RWPE1 (cell line): ENCODE results near the gene LINGO3.

ENCODE experiments used
- CTCF ChIA-PET: fragments of 350-600 bp; sonication (Branson Sonifier 250); formaldehyde crosslinking; extraction: SDS; loops from one replicate; lab custom pipeline; 2021; lab: Yijun Ruan, JAX
- POLR2A ChIA-PET: fragments of 400-600 bp; formaldehyde crosslinking; extraction: SDS; loops from one replicate; lab custom pipeline; 2020; ENCODE audit warnings: antibody characterized with exemption; ENCODE audit not compliant: low non-redundant PET; lab: Yijun Ruan, JAX
- DNase-seq: peaks from one replicate; pipeline ENCODE4 v3.0.0; 2012; ENCODE audit warnings: low spot score
- H3K27ac ChIP-seq: fragments of 450-650 bp; 2 replicates; pipeline ENCODE4 v1.5.1; 2017
- CTCF ChIP-seq: fragments of 450-650 bp; conservative IDR thresholded peaks from 2 replicates; pipeline ENCODE4 v1.5.1; 2017; ENCODE audit warnings: low read depth, mild to moderate bottlenecking

The LINGO3 gene

GRCh38 chr19:2278459-2279158, 29.3 kb downstream of the LINGO3 start:
- CTCF ChIA-PET, result no interaction called here
- no peak for TF ChIP-seq CTCF
- H3K27ac ChIP-seq, result no peak overlapping the region
- POLR2A ChIA-PET, result interaction anchor here (1.0 kb wide), 1 partner anchor 8 kb away, joined by 3 read pairs; no protein-coding TSS in a partner anchor
- DNase-seq, result no peak

- ChIA-PET CTCF (no interaction called here), POLR2A (no interaction called here)
- TF ChIP-seq CTCF, result no peak
- DNase-seq, result no peak
- peak overlapping the region; percentile 94; the same call in 1 of the 2 replicates for H3K27ac ChIP-seq
Observed at GRCh38 chr19:2277138-2277537, 30.8 kb downstream of the LINGO3 start.

GRCh38 chr19:2276429-2276986, 31.4 kb downstream of the LINGO3 start:
- TF ChIP-seq CTCF, result no peak
- H3K27ac ChIP-seq, result peak overlapping the region; percentile 94
- CTCF ChIA-PET, result interaction anchor here (0.6 kb wide), 1 partner anchor 18 kb away, joined by 4 read pairs; no protein-coding TSS in a partner anchor
- DNase-seq, result no peak
- POLR2A ChIA-PET, result no interaction called here

- peak overlapping the region; percentile 94 for H3K27ac ChIP-seq
- CTCF ChIA-PET, result interaction anchor here (0.6 to 0.9 kb wide), 2 partner anchors 18 to 68 kb away, joined by 3 to 4 read pairs; no protein-coding TSS in a partner anchor
- DNase-seq, result no peak
- POLR2A ChIA-PET, result no interaction called here
- no peak for TF ChIP-seq CTCF
Observed at GRCh38 chr19:2275588-2276428, 32.1 kb downstream of the LINGO3 start.

- ChIA-PET POLR2A (interaction anchor here (0.6 kb wide), 1 partner anchor 242 kb away, joined by 4 read pairs; no protein-coding TSS in a partner anchor), CTCF (interaction anchor here (0.6 to 0.9 kb wide), 3 partner anchors 67 to 338 kb away, joined by 3 to 4 read pairs (median 3); no protein-coding TSS in a partner anchor)
- peak; percentile 48 for DNase-seq
- TF ChIP-seq CTCF, result peak; percentile 32; the same call in 1 of the 2 replicates
- peak overlapping the region; percentile 94 for H3K27ac ChIP-seq
Observed at GRCh38 chr19:2274931-2275535, 32.9 kb downstream of the LINGO3 start.
